H1 (cell line): ENCODE results near the gene TIMP3. TPM values are rescaled to one million over a fixed set of nuclear protein-coding genes. Genes with fewer than 3 reads are reported as not detected.

Experiments
- CTCF ChIA-PET: fragments of 300-600 bp; sonication (Branson Sonifier 250); formaldehyde crosslinking; loops from one replicate; lab custom pipeline; 2021; ENCODE audit not compliant: partially characterized antibody; lab: Charles Lee
- POLR2A ChIA-PET: fragments of 300-600 bp; sonication (Branson Sonifier 250); formaldehyde crosslinking; loops from one replicate; lab custom pipeline; 2021; ENCODE audit warnings: inconsistent platforms; ENCODE audit not compliant: partially characterized antibody; lab: Charles Lee
- DNase-seq, 2 experiments: peaks; one replicate each; pipeline versions ENCODE4 v3.0.0 to v3.0.0-alpha.2; 2010 to 2022; ENCODE audit warnings: low spot score in 2 of 2, low read depth in 1 of 2, mixed read lengths in 1 of 2
- FAIRE-seq: peaks from 2 replicates; lab custom pipeline; 2011; peaks lifted over from hg19 to GRCh38; lab: Jason Lieb, UNC
- H2AFZ ChIP-seq: 2 replicates; pipeline ENCODE4 v1.8.1; 2012; ENCODE audit warnings: low read length, inconsistent platforms
- H2AK5ac ChIP-seq: 2 replicates; pipeline ENCODE4 v1.6.1; 2013; ENCODE audit warnings: low read depth, low read length
- H2BK120ac ChIP-seq: replicated peaks from 2 replicates; pipeline ENCODE3; 2013; ENCODE audit warnings: low read depth, low read length, inconsistent platforms
- H2BK12ac ChIP-seq: 2 replicates; pipeline ENCODE4 v1.6.1; 2013; ENCODE audit warnings: low read depth, low read length
- H2BK15ac ChIP-seq: 2 replicates; pipeline ENCODE4 v1.6.1; 2013; ENCODE audit warnings: low read length
- H2BK20ac ChIP-seq: 2 replicates; pipeline ENCODE4 v1.6.1; 2013; ENCODE audit warnings: low read length
- H2BK5ac ChIP-seq: 2 replicates; pipeline ENCODE4 v1.6.1; 2013; ENCODE audit warnings: low read depth, low read length
- H3K14ac ChIP-seq: 2 replicates; pipeline ENCODE4 v1.6.1; 2013; ENCODE audit warnings: inconsistent platforms; ENCODE audit not compliant: insufficient read length
- H3K18ac ChIP-seq: 2 replicates; pipeline ENCODE4 v1.6.1; 2013; ENCODE audit warnings: low read length; ENCODE audit errors: extremely low read depth
- H3K23ac ChIP-seq: 2 replicates; pipeline ENCODE4 v1.6.1; 2013; ENCODE audit warnings: inconsistent platforms; ENCODE audit not compliant: insufficient read length
- H3K23me2 ChIP-seq: 2 replicates; pipeline ENCODE4 v1.6.1; 2013; ENCODE audit warnings: low read depth, low read length
- H3K27ac ChIP-seq: 2 replicates; pipeline ENCODE4 v1.6.1; 2011; ENCODE audit warnings: low read depth, low read length, inconsistent platforms
- H3K27me3 ChIP-seq, 4 experiments: replicated peaks in 1 of 4; 1 replicate in 1 of 4; 2 replicates in 3 of 4; pipeline versions ENCODE4 v1.6.1 to v1.8.1; 2011 to 2013; ENCODE audit warnings: low read length in 3 of 4, mild to moderate bottlenecking in 3 of 4, inconsistent platforms in 2 of 4, mixed read lengths in 2 of 4, moderate library complexity in 1 of 4; ENCODE audit not compliant: control insufficient read depth in 3 of 4, insufficient read depth in 3 of 4; ENCODE audit errors: extremely low read depth in 1 of 4
- H3K36me3 ChIP-seq, 4 experiments: 2 replicates each; pipeline versions ENCODE4 v1.6.1 to v1.8.1; 2011 to 2013; ENCODE audit warnings: mild to moderate bottlenecking in 4 of 4, low read length in 3 of 4, moderate library complexity in 2 of 4, control low read depth in 1 of 4, inconsistent platforms in 1 of 4; ENCODE audit not compliant: insufficient read depth in 4 of 4, control insufficient read depth in 2 of 4
- H3K4ac ChIP-seq: replicated peaks from 2 replicates; pipeline ENCODE3; 2013; ENCODE audit warnings: low read length, low read depth, mixed read lengths, inconsistent platforms; ENCODE audit not compliant: insufficient read length
- H3K4me1 ChIP-seq, 4 experiments: replicated peaks in 1 of 4; 1 replicate in 1 of 4; 2 replicates in 3 of 4; pipeline versions ENCODE4 v1.6.1 to v1.8.1; 2011 to 2013; ENCODE audit warnings: low read length in 3 of 4, inconsistent platforms in 2 of 4, mixed read lengths in 1 of 4; ENCODE audit not compliant: insufficient read depth in 4 of 4, control insufficient read depth in 3 of 4
- H3K4me2 ChIP-seq, 2 experiments: 2 replicates each; pipeline versions ENCODE4 v1.6.1 to v1.8.1; 2011 to 2013; ENCODE audit warnings: low read depth in 2 of 2, low read length in 2 of 2, control low read depth in 1 of 2, inconsistent platforms in 1 of 2, mild to moderate bottlenecking in 1 of 2; ENCODE audit not compliant: insufficient read depth in 1 of 2
- H3K4me3 ChIP-seq, 4 experiments: fragments of 200-600, 300-600 bp in 1 of 4; sonication (generic), shearing (Covaris generic), sonication (Bioruptor Twin) in 1 of 4; 2 replicates each; pipeline versions ENCODE4 v1.5.1 to v1.8.1; 2011 to 2016; ENCODE audit warnings: low read length in 4 of 4, low read depth in 3 of 4, control low read depth in 2 of 4, inconsistent platforms in 2 of 4, mild to moderate bottlenecking in 2 of 4, mixed read lengths in 1 of 4, moderate library complexity in 1 of 4; ENCODE audit not compliant: insufficient read depth in 2 of 4; ENCODE audit errors: extremely low read depth in 1 of 4
- H3K56ac ChIP-seq: replicated peaks from 2 replicates; pipeline ENCODE3; 2013; ENCODE audit warnings: low read depth, mild to moderate bottlenecking, mixed read lengths, low read length, inconsistent platforms; ENCODE audit not compliant: insufficient read length
- H3K79me1 ChIP-seq: 2 replicates; pipeline ENCODE4 v1.6.1; 2013; ENCODE audit warnings: low read depth, low read length, control low read depth
- H3K79me2 ChIP-seq, 2 experiments: 2 replicates each; pipeline versions ENCODE4 v1.6.1 to v1.8.1; 2012 to 2013; ENCODE audit warnings: low read length in 2 of 2, mild to moderate bottlenecking in 2 of 2, inconsistent platforms in 1 of 2; ENCODE audit not compliant: insufficient read depth in 2 of 2, control insufficient read depth in 1 of 2
- H3K9ac ChIP-seq, 4 experiments: replicated peaks in 1 of 4; 1 replicate in 1 of 4; 2 replicates in 3 of 4; pipeline versions ENCODE4 v1.6.1 to v1.8.1; 2011 to 2013; ENCODE audit warnings: low read depth in 3 of 4, low read length in 3 of 4, control low read depth in 2 of 4, mild to moderate bottlenecking in 2 of 4, moderate library complexity in 2 of 4, inconsistent platforms in 1 of 4; ENCODE audit errors: extremely low read depth in 1 of 4
- H3K9me3 ChIP-seq, 2 experiments: 2 replicates each; pipeline versions ENCODE4 v1.6.1 to v1.8.1; 2012 to 2013; ENCODE audit warnings: mild to moderate bottlenecking in 2 of 2, moderate library complexity in 2 of 2, control low read depth in 1 of 2, inconsistent platforms in 1 of 2, low read depth in 1 of 2, low read length in 1 of 2, mixed read lengths in 1 of 2; ENCODE audit not compliant: insufficient read depth in 2 of 2
- H4K20me1 ChIP-seq, 2 experiments: replicated peaks in 1 of 2; 2 replicates each; pipeline versions ENCODE3 to v1.8.1; 2011 to 2013; ENCODE audit warnings: inconsistent platforms in 2 of 2, low read length in 2 of 2, mild to moderate bottlenecking in 1 of 2; ENCODE audit not compliant: insufficient read depth in 2 of 2, control insufficient read depth in 1 of 2
- H4K5ac ChIP-seq: 2 replicates; pipeline ENCODE4 v1.6.1; 2013; ENCODE audit warnings: low read length, low read depth, mixed read lengths, inconsistent platforms; ENCODE audit not compliant: insufficient read length
- H4K8ac ChIP-seq: 2 replicates; pipeline ENCODE4 v1.8.0; 2013; ENCODE audit warnings: mild to moderate bottlenecking, moderate library complexity, low read length, inconsistent platforms; ENCODE audit not compliant: insufficient read depth; ENCODE audit errors: extremely low read depth
- H4K91ac ChIP-seq: replicated peaks from 2 replicates; pipeline ENCODE3; 2013; ENCODE audit warnings: low read length, mixed read lengths, inconsistent platforms; ENCODE audit not compliant: insufficient read length
- ASH2L ChIP-seq: fragments of 200-600, 300-600 bp; sonication (generic); IDR thresholded peaks from one replicate; pipeline ENCODE4 v1.7.1; 2017; ENCODE audit warnings: low read length
- FOSL1 ChIP-seq: IDR thresholded peaks from 2 replicates; pipeline ENCODE4 v1.6.1; 2011; ENCODE audit warnings: mild to moderate bottlenecking, low read depth, low read length, moderate library complexity; ENCODE audit not compliant: insufficient read depth
- WGBS, 2 experiments: shearing (Covaris generic) in 1 of 2; methylation state at CpG; one replicate each; pipeline versions ENCODE4 v1.1.6 to v1.1.7; 2013 to 2015; ENCODE audit warnings: low lambda C conversion rate in 2 of 2, mixed read lengths in 2 of 2, inconsistent platforms in 1 of 2, low coverage in 1 of 2, missing lambda C conversion rate in 1 of 2; ENCODE audit not compliant: insufficient replicate concordance in 2 of 2, insufficient coverage in 1 of 2, insufficient read length in 1 of 2; ENCODE audit errors: extremely low coverage in 1 of 2, missing lambda C conversion rate in 1 of 2; 5-methylcytosine and 5-hydroxymethylcytosine counted together
- polyA plus RNA-seq, 7 experiments: library from polyadenylated mRNA; depleted of rRNA in 3 of 7; stranded (reverse) in 5 of 7; unstranded in 2 of 7; fragments of >200 nt in 5 of 7; fragments of 200-250 nt in 2 of 7; gene quantifications; 1 replicate in 5 of 7; 2 replicates in 1 of 7; 4 replicates in 1 of 7; pipeline versions ENCODE4 v1.2.1 to v1.2.3, GENCODE V29; 2011 to 2013; ENCODE audit warnings: missing spikeins in 2 of 7, mixed read lengths in 2 of 7
- total RNA-seq: library from RNA; stranded (reverse); fragmentation: NEBNext Ultra II Directional; extraction: Animal tissue kit (Norgen Biotek cat#: 25700); gene quantifications from 2 replicates; pipeline ENCODE4 v1.2.1, GENCODE V29; 2021

Gene TIMP3
- total and polyA plus RNA-seq, 2 of the 8 experiments (the other 6 are each of a cell fraction or from before 2014, with no cell fraction given), result 1.3 to 4.7 TPM

DNA sequence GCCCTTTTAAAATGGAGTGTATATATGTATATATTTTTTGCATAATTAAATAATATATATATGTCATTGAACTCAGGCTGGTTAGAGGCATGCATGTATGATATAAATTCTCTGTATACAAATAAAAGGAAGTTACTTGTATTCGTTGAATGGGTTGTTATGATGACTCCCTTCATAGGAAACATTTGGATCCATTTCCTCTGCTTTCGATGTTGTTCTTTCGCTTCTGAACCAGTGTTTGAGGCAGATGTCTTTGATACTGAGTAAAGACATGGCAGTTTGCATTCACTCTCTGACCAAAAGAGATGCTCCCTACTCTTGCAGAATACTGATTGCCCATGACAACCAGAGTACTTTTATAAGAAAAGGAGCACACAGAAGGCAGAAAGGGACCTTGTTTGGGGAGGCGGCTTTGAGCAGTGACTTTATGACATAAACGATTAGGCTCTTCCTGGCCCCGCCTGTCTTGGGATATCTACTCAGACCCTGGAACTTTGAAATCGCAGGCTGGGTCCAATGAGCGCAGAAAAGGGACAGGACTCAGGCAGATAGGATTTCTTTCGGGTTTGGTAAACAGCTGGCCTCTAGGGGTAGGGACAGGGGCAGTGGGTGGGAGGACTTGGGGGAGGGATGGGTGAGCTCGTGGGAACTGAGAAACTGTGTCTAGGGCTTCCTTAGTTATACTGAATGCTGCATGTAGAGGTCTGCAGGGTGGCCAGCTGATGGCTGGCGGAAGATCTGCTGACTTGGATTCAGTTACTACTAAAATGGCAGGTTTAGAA lies 23.2 kb downstream of the TIMP3 start:
- Histone ChIP-seq H2AK5ac (no peak overlapping the region), H3K4me1 (peaks cover 0 to 2% (median under 1%) of the 10 kb centered on the region in 4 experiments; a peak in 5 of 7 replicates), H3K9ac (no peak overlapping the region), H4K20me1 (peaks cover 0 to 3% of the 10 kb centered on the region in 2 experiments), H3K4ac (no peak overlapping the region), H3K9me3 (no peaks in the 10 kb centered on the region), H4K5ac (no peak overlapping the region), H3K79me2 (no peaks in the 10 kb centered on the region), H3K23ac (no peak overlapping the region), H3K23me2 (no peaks in the 10 kb centered on the region), H3K4me3 (no peak overlapping the region)
- DNase-seq, result no peak
- WGBS, 2 experiments, result 87% methylated on average over 11 of the region's 11 CpGs; no CpG with 5 or more reads in 1 of the 2 experiments
- FAIRE-seq, result no peak
- TF ChIP-seq FOSL1, result no peak
- no peak for TF ChIP-seq ASH2L
- TF ChIP-seq, all 59 proteins: peak for 0
- H3K14ac ChIP-seq, result no peak overlapping the region
- no peaks in the 10 kb centered on the region for H3K27me3 ChIP-seq
- CTCF ChIA-PET, result interaction anchor here (1.0 to 5.5 kb wide), 10 partner anchors 10 to 297 kb away, joined by 3 to 39 read pairs (median 4); no protein-coding TSS in a partner anchor
- no peak overlapping the region for H4K91ac ChIP-seq
- H3K18ac ChIP-seq, result no peak overlapping the region
- no peak overlapping the region for H3K56ac ChIP-seq
- H2BK120ac ChIP-seq, result no peak overlapping the region
- no peak overlapping the region for H3K27ac ChIP-seq
- no peak overlapping the region for H2BK5ac ChIP-seq
- no peak overlapping the region for H2AFZ ChIP-seq
- H2BK15ac ChIP-seq, result no peak overlapping the region
- no peak overlapping the region for H4K8ac ChIP-seq
- no peak overlapping the region for H2BK12ac ChIP-seq
- H3K4me2 ChIP-seq, result no peak overlapping the region
- no peaks in the 10 kb centered on the region; the same call in 1 of the 2 replicates for H3K79me1 ChIP-seq
- H2BK20ac ChIP-seq, result no peak overlapping the region
- POLR2A ChIA-PET, result no interaction called here
- H3K36me3 ChIP-seq, result no peaks in the 10 kb centered on the region
